ENCODE data around the gene AQP2.

Gene AQP2

DNA sequence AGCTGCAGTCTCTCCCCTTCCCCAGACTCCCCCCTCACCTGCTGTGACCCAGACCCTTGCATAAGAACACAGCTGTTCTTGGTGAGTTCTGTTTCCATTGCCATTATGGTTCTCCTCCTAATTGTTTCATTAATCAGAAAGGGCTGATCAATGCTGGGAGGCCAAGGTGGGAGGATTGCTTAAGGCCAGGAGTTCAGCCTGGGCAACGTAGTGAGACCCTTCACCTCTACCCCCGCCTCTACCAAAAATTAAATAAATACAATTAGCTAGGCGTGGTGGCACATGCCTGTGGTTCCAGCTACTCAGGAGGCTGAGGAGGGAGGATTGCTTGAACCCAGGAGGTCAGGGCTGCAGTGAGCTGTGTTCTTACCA is 29.6 kb upstream of the AQP2 start:
- DNase-seq = no peak

DNA sequence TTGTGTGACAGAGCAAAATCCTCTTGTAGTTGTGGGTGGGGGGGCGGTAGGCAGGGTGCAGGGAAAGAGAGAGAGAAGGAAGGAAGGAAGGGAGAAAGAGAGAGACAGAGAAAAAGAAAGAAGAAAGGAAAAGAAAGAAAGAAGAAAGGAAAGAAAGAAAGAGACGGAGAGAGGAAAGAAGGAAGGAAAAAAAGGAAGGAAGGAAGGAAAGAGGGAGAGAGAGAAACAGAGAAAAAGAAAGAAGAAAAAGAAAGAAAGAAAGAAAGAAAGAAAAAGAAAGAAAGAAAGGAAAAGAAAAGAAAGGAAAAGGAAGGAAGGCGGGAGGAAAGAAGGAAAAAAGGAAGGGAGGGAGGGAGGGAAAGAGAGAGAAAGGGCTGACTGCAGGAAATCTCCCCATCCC is 29.2 kb upstream of the AQP2 start:
- DNase-seq = no peak

DNA sequence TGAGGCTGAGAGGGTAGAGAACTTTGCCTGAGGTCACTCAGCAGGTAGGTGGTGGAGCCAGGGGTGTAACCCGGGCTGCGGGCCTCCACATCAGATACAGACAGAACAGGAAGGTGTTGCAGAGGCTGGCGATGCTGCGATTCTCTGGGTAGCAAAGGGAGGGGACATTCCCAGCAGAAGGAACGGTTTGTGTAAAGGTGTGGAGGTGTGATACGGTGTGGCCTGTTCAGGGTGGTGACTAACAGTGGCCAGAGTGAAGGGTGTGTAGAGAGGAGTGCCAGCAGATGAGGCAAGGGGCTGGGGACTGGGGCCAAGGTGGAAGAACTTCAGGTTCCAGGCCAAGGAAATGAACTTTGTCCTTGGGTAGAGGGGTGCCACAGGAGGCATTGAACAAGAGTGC is 28.6 kb upstream of the AQP2 start:
- DNase-seq = no peak

DNA sequence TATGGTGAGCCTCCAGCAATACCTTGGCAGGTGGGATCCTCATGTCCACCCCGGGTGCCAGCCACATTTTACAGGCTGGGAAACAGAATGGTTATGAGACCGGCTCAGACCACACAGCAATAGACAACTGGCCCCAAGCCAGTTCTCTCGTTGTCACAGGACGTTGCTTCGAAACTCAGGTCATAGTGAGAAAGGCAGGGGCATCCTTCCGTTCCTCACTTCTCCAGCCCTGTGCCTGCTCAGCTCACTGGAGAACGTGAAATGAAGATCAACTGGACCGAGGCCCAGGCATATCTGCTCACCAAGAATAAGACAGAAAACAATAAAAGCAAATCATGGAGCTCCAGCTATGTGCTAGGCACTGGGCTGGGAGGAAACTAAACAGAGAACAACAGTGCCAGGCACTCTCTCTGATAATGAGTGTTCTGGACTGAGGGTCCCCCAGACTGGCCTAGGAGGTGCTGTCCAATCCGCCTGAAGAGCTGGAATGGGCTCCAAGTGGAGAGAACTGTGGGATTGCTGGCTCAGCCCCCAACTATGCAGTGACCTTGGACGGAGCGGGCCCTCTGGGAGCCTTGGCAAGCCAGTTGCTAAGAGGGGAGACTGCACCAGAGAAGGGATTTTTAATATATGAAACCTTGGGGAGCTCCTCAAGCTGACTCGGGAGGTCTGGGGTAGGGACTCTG is 28.0 kb upstream of the AQP2 start:
- no peak for DNase-seq

DNA sequence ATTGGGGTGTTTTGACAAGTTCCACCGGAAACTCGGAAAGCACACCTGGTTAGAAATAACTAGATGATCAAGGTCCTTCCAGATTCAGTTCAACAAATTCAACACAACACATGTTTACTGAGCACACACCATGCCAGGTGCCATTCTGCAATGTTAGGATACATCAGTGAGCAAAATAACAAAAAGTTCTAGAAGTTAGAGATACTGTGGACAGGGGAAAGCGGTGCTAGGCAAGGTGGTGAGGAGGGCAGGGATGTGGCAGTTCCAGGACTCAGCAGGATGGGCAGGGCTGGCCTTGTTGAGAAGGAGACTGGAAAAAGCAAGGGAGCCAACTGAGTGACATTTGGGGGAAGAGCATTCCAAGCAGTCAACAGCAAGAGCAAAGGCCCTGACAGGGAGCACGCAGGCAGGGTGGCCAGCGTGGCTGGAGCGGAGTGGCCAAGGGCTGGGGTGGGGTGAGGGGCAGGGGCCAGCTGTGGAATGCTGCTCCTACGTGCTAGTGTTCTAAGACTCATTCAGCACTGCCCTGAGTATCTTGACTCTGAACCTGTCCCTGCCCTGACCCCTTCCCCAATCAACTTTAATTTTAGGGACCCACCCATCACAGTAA is 27.4 kb upstream of the AQP2 start:
- DNase-seq = no peak

DNA sequence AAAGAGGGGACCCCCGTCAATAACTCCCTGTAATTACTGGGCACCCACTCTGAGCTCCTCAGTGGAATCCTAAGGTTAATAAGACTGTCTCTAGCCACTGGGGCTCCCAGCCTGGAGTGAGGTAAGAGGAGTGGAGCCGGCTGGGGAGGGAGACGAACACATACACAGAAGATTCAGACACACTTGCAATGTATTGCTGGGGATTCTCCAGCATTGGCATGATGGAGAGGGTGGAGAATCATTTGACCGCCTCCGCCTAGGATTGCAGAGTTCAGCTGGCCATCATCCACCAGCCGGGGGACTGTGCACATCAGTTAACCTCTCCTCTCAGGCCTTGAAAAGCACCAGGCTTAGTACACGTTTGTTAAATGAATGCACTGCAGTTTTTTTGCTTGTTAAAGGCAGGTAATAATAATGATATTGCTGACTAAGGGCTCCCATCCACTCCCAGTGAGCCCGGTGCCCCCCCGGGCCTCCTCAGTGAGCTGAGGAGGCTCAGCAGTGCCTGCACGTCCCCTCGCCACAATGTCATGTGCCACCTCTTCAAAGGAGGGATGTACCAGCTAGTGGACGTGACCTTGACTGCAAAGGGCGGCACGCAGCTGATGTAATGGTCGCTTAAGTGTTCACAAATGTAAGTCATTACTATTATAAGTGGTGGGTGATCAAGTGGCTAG is 26.5 kb upstream of the AQP2 start:
- no peak for DNase-seq

DNA sequence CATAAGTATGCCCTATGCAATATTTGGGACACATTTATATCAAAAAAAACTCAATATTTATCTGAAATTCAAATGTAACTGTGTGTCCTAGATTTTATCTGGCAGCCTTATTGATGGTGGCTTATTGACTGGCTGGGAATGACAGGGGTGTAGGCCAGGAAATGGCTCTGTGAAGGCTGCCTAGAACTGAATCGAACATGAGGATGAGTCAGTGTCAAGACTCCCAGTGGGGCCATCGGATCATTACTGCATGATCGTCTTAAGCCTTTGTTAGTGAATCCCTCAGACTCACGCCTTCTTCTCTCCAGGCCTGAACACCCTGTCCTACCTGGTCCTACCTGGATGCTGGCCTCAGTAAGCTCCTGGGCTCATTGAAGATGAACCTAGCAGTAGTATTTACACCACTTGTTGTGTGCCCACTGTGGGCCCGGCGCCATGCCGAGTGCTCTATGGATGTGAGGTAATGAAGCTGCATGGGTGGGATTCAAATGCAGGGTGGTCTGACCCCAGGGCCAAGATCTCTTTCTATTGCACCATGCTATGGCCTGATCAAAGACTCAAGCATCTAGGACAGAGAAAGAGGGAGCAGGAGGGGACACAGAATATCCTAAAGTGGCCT is 25.8 kb upstream of the AQP2 start:
- no peak for DNase-seq

DNA sequence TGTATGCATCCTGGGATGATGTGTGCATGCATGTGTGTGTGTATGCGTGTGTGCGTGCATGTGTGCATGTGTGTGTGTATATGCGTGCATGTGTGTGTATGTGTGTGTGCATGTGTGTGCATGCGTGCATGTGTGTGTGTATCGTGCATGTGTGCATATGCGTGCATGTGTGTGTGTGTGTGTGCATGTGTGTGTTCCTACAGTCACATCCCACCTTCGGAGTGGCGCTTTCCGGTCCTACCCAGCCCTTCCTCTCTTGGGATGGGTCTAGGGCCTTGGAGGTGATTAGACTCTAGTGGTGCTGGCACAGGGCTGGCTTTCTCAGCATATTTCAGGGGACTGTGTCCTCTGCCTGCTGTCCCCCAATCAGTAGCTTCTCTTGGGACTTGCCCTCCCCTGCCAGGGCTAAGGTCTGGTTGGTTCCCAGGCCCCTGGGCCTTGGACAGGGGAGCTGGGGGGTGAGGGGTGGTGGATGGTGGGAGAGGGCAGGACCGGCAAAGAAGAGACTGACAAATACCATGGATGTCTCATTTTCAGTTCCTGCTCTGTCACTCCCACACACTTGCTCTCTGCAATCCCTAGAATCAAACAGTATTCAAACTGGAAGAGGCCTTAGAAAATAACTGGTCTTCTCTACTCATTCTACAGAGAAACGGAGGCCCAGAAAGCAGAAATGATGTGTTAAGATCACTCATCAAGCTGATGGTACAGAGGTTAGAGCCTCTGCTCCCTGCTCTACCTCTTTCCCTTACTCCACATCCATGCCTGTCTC is 24.9 kb upstream of the AQP2 start:
- no peak for DNase-seq

DNA sequence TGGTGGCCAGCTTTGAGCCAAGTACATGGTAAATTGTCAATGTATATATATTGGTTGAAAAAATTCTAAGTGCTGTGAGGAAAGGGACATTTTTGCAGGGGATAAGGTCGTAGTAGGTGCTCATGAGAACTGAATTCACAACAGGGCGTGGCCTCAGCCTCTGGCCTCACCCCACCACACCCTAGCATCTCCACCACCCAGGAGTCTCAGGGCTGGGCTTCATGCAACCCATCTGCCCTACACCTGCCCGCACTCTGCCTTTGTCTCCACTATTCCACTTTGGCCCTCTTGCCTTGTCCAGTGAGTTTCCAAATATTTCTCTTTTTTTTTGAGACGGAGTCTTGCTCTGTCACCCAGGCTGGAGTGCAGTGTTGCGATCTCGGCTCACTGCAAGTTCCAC is 22.1 kb upstream of the AQP2 start:
- no peak for DNase-seq

DNA sequence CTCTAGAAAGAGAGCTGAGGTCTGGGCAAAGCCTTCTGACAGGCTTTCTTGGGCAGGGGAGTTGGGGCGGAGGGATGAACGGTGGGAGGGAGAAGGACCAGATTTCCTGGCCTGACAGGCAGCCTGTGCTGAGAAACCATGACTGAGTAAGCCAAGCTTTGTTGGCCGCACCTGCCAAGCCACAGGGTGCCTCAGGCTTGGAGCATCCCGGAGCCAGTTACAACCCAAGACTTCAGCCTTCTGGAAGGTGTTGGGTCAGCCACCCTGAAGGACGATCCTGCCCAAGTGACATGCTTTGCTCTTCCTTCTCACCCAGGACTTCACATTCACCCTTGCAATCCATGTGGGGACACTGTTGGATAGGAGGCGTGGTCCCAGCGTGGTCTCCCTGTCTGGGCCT is 21.0 kb upstream of the AQP2 start:
- DNase-seq = no peak

DNA sequence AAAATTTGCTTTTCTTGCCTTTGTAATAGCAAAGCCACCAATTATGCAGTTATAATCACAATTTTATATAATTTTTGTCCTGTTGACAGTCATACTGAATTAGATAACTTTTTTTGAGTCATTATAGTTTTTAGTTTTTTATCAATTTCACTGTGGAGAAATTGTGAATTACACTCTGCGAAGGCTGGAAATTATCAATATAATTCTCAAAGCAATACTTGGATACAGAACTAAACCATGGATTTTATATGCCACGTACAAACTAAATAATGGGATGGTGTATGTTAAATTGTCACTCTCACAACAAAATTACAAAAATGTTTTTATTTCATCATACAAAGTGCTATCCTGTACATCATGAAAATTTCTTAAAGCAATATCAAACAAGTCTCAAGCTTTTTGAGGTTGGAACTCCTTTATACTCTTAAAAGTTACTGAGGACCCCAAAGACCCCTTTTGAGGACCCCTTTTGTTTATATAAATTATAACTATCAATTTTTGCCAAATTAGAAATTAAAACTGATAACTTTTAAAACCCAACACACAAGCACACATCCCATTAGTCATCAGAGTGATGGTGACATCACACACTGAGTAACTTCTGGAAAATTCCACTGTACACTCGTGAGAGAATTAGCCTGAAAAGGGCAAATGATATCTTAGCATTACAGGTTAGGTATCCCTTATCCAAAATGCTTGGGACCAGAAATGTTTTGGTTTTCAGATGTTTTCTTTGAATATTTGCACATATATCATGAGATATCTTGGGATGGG is 19.8 kb upstream of the AQP2 start:
- DNase-seq = no peak

DNA sequence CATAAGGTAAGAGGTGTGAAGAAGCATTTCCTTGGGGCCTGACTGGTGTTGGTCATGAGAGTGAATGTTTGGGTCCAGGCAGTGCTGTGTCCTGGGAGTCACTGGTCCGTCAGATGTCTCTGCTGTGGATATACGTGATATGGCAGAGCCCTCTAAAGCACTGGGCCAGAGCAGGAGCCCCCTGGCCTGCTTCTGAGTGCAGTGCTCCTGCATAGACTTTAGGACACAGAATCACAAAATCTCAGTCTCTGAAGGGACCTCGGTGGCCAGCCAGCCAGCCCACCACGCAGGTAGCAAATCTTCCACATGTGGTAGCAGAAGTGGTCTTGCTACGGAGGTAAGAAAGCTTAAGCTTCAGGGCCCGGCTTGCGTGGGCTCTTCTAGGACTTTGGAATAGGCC is 18.5 kb upstream of the AQP2 start:
- DNase-seq = no peak

DNA sequence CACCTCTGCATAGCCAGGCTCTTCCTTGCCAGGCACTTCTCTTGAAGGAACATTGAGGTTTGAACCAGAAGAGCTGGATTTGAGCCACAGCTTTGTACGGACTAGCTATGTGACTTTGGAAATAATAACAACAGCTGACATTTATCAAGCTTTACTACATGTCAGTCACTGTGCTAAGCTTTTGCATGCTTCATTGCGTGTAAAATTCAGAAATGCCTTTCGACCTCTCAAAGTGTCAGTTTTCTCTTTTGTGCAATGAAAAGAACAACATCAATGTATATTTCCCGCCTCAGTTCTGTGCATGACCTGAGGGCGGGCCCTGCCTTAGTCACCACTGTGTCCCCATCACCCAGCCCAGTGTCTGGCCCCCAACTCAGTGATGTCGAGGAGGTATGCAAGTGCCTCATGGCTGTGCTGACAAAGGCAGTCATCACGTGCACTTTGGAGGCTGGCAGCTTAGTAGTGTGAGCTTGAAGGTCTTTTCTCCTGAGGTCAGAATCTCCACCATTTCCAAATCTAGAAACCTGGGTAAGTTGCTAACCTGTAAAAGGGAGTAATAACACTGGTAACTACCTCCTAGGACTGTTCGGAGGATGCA is 17.9 kb upstream of the AQP2 start:
- DNase-seq = no peak

DNA sequence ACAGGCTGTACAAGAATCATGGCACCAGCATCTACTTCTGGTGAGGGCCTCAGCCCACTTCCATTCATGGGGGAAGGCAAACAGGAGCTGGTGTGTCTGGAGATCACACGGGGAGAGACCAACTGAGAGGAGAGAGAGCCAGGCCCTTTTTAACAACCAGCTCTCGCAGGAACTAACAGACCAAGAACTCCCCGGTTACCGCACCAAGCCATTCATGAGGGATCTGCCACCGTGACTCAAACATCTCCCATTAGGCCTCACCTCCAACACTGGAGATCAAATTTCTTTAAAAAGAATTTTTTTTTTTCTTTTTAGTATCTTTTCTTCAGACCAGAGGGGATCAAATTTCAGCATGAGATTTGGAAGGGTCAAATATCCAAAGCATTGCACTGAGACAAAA is 16.7 kb upstream of the AQP2 start:
- no peak for DNase-seq

DNA sequence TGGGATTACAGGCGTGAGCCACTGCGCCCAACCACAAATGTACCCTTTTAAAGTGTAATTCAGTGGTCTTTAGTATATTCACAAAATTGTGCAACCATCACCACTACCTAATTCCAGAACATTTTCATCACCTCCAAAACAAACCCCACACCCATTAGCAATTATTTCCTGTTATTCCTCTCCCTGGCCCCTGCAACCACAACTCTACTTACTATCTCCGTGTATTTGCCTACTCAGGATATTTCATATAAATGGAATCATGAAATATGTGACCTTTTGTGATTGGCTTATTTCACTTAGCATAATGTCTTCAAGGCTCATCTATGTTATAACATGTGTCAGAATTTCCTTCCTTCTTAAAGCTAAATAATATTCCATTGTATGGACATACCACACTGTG is 16.0 kb upstream of the AQP2 start:
- DNase-seq = no peak

DNA sequence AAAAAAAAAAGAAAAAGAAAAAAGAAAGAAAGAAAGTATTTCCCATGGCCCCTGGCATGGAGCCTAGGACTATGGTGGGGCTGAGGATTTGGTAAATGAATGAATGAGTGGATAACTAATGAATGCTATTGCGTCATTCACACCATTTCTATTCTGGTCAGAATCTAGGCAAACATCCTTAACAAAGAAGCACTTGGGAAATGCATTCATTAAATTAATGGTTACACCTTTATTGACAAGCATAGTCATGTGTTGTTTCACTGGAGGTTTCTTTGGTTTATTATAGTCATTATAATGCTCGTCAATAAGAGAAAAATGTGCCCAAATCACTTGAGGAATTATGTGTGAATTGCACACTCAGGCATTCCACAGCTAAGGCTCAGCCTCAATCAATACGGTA is 13.6 kb upstream of the AQP2 start:
- DNase-seq = no peak

DNA sequence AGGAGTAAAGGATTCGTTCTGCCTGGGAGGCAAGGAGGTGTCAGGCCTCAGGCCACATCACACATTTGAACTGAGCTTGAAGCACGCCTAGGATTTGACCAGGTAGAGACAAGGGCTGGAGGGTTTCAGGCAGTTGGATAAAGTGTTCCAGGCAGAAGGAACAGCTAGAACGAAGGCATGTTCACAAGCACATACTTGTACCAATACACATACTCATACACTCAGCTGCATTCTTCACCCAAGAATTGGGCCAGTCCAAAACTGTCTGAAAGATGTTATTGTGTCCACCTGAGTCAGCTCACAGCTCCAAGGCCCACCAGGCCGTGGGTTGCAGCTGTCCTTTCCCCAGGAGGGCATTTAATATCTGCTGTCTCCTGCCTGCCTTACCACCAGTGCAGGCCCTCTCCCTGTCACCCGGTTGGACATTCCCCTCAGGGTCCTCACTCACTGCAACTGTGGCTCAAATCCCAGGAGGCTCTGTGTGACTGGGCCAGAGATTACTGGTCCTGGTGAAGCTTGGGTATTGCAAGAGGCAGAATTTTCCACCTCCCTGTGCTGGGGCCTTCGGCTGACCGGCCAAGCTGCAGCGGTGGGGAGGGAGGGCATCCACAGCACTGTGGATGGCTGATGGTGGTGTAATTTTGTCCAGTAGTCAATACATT is 12.8 kb upstream of the AQP2 start:
- DNase-seq = no peak

DNA sequence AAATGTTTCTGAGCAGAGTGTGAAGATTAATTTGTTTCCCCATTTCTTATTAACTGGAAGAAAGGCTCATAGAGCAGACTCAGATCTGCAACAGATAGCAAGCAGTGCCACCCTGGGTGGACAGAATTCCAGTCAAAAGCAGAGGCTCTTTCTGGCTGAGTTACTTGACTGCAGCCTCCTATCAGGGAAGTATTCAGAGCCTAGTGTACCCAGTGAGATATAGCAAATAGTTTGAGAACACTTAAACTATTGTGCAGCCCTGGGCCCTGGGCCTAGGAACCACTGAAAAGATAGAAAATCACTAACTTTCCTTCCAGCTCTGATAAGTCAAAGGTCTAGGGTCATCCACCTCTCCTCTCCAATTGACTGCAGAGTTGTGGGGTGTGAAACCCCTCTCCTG is 11.2 kb upstream of the AQP2 start:
- no peak for DNase-seq

DNA sequence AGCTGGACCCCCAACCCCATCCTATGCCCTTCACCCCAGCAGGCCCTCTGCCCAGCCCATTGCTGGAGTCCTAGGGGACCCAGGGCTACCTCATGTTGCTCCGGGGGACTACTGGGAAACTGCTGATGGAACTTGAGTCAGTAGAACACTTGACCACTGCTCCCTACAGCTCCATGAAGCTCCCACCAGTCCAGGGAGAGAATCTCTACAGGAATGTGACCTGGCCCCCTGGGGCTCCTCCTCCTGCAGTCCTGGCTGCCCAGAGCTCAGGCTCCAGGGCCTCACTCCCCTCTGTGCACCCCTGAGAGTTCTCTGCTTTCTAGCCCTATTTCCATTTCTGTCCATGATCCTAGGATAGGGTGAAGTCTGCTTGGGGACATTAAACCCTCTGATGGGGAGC is 10.8 kb upstream of the AQP2 start:
- no peak for DNase-seq

DNA sequence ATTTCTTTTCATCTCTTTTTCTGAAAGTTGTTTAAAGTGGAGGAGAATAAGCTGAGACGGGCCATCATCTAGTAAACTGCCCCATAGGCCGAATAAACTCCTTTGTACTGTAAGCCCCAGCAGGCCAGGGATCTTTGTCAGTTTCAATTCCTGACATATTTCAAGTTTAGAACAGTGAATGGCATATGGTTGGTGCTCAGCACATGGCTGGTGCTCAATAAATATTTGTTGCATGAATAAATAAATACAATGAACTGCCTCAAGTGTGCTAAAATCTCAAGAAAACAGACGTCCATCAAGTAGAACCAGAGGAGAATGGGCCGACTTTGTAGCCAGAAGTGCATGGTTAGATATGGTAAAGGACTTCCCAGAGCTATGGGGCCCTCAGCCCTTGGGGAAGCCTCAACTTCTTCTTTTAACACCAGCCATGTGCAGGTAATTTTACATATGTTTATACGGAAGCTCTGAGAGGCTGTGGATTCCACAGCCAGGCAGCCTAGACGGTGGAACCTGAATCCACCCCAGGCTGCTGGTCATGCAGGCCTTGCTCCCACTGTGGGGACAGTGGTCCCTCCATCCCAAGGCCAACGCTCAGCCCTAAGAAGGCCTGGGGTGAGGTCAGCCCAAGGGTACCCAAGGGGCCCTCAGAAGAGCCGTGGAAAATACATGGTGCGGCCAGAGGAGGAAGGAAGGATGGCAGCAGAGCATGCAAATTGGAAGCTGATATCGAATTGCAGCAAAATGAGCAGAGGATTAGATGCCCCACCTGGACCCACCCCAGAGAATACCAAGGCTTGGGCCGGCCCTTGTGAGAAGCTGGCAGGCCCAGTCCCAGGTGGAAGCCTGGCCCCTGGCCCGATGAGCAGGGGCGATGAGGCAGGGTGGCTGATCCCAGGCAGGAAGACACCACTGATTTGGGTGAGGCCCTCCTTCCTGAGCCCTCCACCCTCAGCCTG is 8.7 kb upstream of the AQP2 start:
- DNase-seq = no peak

DNA sequence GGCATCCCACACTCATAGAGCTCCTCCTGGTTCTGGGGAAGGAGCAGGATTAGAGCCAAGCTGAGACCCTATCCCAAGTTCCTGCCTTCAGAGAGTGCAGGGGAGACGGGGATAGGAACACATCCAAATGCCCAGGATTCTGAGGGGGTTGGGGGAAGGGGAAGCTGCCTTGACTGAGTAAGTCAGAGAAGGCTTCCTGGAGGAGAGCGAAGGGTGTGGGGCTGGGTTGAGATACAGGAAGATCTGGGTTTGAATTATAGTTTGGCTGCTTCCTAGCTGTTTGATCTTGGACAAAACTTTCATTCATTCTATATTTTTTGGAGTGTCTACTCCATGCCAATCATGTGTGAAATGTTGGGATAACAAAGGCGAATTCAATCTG is 8.0 kb upstream of the AQP2 start:
- DNase-seq = no peak

Data from activated T-cell treated with anti-CD3 and anti-CD28 coated beads, Interleukin-2, amount 50 U/mL, for 1 hour (primary cell).